Measurements from ENCODE around the gene RPS19.

- no peak for TF ChIP-seq CTCF (IDR thresholded peaks at IDR 0.05)
- no peak for TF ChIP-seq POLR2A (IDR thresholded peaks at IDR 0.05)
Observed at GRCh38 chr19:41853768-41854167, 6.3 kb upstream of the RPS19 start.

Measured in esophagus squamous epithelium (tissue), 4 donors.